A549 treated with RU486 at 1 μM for 4 hours (cell line): ENCODE measurements around the gene ARL10. TPM values are rescaled to one million over a fixed set of nuclear protein-coding genes. Genes with fewer than 3 reads are reported as not detected.

ENCODE experiments used
- total RNA-seq: library from RNA; stranded (reverse); fragments of 200-300 nt; extraction: Qiagen RNA extraction; gene quantifications from 5 replicates; pipeline ENCODE4 v1.2.3, GENCODE V29; 2022; ENCODE audit warnings: low read depth

ARL10 gene, protein sequence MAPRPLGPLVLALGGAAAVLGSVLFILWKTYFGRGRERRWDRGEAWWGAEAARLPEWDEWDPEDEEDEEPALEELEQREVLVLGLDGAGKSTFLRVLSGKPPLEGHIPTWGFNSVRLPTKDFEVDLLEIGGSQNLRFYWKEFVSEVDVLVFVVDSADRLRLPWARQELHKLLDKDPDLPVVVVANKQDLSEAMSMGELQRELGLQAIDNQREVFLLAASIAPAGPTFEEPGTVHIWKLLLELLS
- 0.04 to 0.66 TPM (median 0.22 TPM) in 5 replicates for total RNA-seq

GRCh38 chr5:176365351-176366231 lies at the start of gene ARL10:
Gene ARL10, plus strand, starts transcription at chr5:176365487. Its CDS starts 77 bp downstream, at chr5:176365564.

GRCh38 chr5:176361437-176362232 lies 3.7 kb upstream of the ARL10 start, which contains the start of gene KIAA1191:
Gene KIAA1191, minus strand, starts transcription at chr5:176361764. Its CDS starts 2,256 bp downstream, at chr5:176359508.

GRCh38 chr5:176388444-176389134 lies 23.3 kb downstream of the ARL10 start, which contains the start of the genes HIGD2A and NOP16:
Gene HIGD2A, plus strand, starts transcription at chr5:176388751. Its CDS starts 69 bp downstream, at chr5:176388820.
Gene NOP16, minus strand, starts transcription at chr5:176388598. Its CDS starts 59 bp downstream, at chr5:176388539.

DNA sequence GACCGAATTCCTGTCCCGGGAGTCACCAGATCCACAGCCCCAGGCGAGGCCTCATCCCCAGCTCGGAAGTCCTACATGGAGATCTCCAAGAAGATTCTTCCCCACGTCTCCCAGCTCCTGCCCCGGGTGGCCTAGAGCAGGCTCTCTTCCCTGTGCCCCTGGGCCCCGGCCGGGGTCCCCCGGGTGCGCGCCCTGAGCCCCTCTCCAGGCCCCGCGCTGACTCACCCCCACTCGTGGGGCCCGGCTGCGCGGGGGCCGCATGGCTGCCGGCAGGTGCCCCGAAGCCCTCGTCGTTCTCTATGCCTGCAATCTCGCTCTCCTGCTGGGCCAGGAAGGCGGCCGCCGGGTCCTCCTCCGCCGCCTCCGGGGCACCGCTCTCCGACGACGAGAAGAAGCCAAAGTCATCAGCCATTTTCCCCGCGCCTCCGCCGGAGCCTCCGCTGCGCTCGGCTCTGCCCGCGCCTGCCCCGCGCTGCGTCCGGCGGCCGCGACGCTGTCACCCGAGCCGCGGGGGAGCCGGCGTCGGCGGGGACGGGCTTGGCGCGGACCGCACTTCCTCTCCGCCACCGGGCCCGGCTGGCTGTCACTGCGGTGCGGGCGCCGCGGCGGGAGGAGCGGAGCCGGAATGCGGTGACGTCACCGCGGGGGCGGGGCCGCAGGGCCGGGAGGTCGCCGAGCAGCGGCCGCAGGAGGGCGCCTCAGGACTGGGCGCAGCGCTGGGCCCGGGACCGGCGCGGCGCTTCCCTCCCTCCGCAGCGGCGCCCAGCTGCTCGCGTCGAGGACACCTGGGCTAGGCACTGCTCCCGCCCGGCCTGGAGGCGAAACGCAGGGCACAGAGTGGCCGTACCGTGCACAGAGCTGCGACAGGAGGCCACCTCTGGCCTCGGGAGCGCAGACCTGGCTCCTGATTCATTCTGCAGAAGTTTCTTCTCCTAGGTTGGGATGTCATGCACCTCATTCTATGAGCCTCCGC lies 51.0 kb downstream of the ARL10 start, which contains the start of gene CLTB:
Gene CLTB (minus strand): TSS at position 588 of the 973 bp plus-strand sequence. CDS start 176 bp downstream, at position 412.

Other genes with a start within 250 kb of the ARL10 start
- 11.6 to 15.4 TPM (median 14.7 TPM) in 5 replicates for gene SIMC1, start 127.1 kb upstream of the ARL10 start, total RNA-seq
- gene KIAA1191, start 3.7 kb upstream of the ARL10 start, total RNA-seq = 68.3 to 83.6 TPM (median 70.4 TPM) in 5 replicates
- 122 to 165 TPM (median 125 TPM) in 5 replicates for gene NOP16, start 23.1 kb downstream of the ARL10 start, total RNA-seq
- 241 to 283 TPM (median 256 TPM) in 5 replicates for gene HIGD2A, start 23.3 kb downstream of the ARL10 start, total RNA-seq
- gene CLTB, start 51.1 kb downstream of the ARL10 start, total RNA-seq = 72.7 to 115 TPM (median 107 TPM) in 5 replicates
- gene FAF2, start 82.9 kb downstream of the ARL10 start, total RNA-seq = 43.3 to 53.6 TPM (median 47.4 TPM) in 5 replicates
- gene RNF44, start 171.9 kb downstream of the ARL10 start, total RNA-seq = 27.4 to 45.9 TPM (median 39.2 TPM) in 5 replicates
- 0.02 to 0.13 TPM (median 0.06 TPM) in 5 replicates for gene CDHR2, start 183.9 kb downstream of the ARL10 start, total RNA-seq
- 7.3 to 10.2 TPM (median 8.8 TPM) in 5 replicates for gene GPRIN1, start 244.7 kb downstream of the ARL10 start, total RNA-seq